Activated naive CD8-positive, alpha-beta T cell treated with anti-CD3 and anti-CD28 coated beads, Interleukin-2, amount 50 U/mL, for 24 hours (primary cell): Measurements from ENCODE around the gene HSPA12B.

ENCODE experiments used
- ATAC-seq: fragments of 150-1000 bp; cut with Tn5 transposase; one replicate; pipeline ENCODE4 v1.10.0; 2021
- DNase-seq: peaks from one replicate; pipeline ENCODE4 v3.0.0; 2021
- H3K27ac Mint-ChIP-seq: one replicate; pipeline ENCODE4 v1.8.0; 2021; ENCODE audit warnings: mild to moderate bottlenecking, mixed read lengths
- H3K27me3 Mint-ChIP-seq: one replicate; pipeline ENCODE4 v1.8.0; 2021; ENCODE audit warnings: mixed read lengths
- H3K36me3 Mint-ChIP-seq: one replicate; pipeline ENCODE4 v1.8.0; 2021; ENCODE audit warnings: low read depth, mixed read lengths
- H3K4me1 Mint-ChIP-seq: one replicate; pipeline ENCODE4 v1.8.0; 2021; ENCODE audit warnings: mixed read lengths
- H3K4me3 Mint-ChIP-seq: one replicate; pipeline ENCODE4 v1.8.0; 2021; ENCODE audit warnings: mild to moderate bottlenecking, moderate library complexity, mixed read lengths
- H3K9me3 Mint-ChIP-seq: one replicate; pipeline ENCODE4 v1.8.0; 2021; ENCODE audit warnings: mixed read lengths

HSPA12B gene

DNA sequence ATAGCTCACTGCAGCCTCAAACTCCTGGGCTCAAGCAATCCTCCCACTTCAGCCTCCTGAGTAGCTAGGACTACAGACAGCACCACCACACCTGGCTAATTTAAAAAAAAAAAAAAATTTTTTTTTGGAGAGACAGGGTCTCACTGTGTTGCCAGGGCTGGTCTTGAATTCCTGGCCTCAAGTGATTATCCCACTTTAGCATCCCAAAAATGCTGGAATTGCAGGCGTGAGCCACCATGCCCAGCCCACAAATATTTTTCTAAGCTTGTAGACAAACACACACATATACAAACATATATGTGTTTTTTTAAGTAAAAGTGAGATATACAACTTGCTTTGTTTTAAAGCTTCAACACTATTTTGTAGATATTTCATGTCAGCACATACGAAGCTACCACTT lies 10.8 kb downstream of the HSPA12B start:
- Mint-ChIP-seq H3K4me1 (peaks cover 5% of the 10 kb centered on the region), H3K36me3 (no peaks in the 10 kb centered on the region), H3K9me3 (no peaks in the 10 kb centered on the region), H3K27ac (no peak overlapping the region), H3K27me3 (peaks cover 13% of the 10 kb centered on the region), H3K4me3 (no peak overlapping the region)
- no peak for DNase-seq
- no peak for ATAC-seq

DNA sequence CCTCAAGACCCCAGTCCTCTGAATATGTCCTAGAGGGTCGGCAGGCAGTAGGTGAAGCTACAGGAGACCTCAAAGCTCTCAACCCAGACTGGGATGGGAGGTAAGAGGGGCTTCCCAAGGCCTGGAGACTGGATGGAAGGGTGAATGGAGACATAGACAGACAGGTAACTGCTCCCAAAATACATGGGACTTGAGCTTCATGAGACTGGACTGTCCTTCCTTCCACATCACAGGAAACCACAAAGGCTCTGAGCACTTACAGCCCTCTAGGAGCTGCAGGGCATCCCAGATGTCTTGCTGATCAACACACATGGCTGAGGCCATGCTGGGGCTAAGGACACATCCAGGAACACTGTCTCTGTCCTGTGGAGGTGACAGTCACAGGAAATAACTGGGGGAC lies 11.6 kb downstream of the HSPA12B start:
- Mint-ChIP-seq H3K27me3 (peaks cover 13% of the 10 kb centered on the region), H3K9me3 (no peaks in the 10 kb centered on the region), H3K27ac (no peak overlapping the region), H3K4me3 (no peak overlapping the region), H3K4me1 (peaks cover 5% of the 10 kb centered on the region), H3K36me3 (no peaks in the 10 kb centered on the region)
- DNase-seq = no peak
- ATAC-seq = no peak

DNA sequence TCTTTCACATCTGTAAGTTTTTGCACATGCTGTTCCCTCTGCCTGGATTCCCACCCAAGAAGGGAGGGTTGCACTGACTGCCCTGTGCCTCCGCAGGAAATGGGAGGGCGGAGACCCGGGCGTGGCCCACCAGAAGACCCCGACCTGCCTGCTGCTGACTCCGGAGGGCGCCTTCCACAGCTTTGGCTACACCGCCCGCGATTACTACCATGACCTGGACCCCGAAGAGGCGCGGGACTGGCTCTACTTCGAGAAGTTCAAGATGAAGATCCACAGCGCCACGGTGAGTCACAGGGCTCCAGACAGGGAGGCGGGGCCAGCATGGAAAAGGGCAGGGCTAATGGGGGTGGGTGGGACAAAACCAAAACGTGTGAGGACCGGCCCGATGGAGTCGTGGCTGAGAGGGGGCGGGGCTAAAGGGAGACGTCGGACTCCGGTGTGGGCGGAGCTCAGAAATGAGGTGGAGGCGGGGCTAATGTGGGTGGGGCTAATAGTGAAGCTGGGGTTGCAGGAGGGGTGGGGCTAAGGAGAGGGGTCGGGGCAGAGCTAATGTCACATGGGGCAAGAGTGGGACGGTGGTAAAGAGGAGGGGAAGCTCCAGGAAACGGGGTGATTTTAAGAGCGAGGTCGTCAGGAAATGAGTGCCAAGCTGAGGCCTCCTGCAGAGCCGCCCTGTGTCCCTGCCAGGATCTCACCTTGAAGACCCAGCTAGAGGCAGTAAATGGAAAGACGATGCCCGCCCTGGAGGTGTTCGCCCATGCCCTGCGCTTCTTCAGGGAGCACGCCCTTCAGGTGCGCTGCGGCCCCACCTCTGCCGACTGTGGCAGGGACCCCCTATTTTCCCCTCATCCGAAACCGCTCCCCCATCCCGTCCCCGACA lies 12.6 kb downstream of the HSPA12B start:
- Mint-ChIP-seq H3K27me3 (peaks cover 13% of the 10 kb centered on the region), H3K9me3 (no peaks in the 10 kb centered on the region), H3K27ac (no peak overlapping the region), H3K4me3 (peak overlapping the region; percentile 52), H3K4me1 (peaks cover 5% of the 10 kb centered on the region), H3K36me3 (no peaks in the 10 kb centered on the region)
- peak; percentile 52 for ATAC-seq
- peak; percentile 75 for DNase-seq

DNA sequence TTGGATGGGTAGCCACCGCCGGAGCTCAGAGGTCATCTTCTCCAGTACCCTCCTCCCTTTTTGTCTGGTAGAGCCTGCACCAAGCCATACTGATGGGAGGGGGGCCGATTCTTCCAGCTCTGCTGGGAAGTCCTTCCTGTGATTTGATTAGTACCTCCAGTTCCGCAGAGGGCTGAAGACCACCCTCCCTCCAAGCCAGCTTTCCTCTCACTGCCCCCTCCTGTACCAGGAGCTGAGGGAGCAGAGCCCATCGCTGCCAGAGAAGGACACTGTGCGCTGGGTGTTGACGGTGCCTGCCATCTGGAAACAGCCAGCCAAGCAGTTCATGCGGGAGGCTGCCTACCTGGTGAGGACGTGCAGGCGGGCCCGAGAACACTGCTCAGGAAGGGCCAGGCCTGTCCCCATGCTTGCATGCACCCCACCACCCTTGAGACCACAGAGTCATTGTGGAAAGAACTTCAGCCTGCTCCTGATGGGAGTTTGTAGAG lies 13.2 kb downstream of the HSPA12B start:
- no peak for ATAC-seq
- H3K27ac Mint-ChIP-seq = no peak overlapping the region
- H3K4me3 Mint-ChIP-seq = no peak overlapping the region

DNA sequence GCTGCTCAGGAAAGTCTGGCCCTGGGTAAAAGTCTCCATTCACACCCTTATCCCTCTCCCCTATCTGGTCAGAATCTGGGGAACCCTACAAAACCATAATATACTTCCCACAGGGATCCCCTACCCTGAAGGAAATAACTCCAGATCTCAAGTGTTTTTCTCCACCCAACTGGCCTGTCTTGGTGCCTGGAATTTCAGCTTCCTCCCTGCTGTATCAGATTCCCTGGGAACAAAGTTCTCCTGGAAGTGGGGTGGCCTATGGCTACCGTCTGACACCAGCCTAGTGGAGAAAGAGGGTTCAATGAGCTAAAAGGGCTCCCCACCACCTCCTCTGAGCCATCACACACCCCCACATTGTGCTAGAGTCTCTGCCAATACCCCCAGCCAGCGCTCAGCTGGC lies 15.0 kb downstream of the HSPA12B start:
- H3K4me3 Mint-ChIP-seq = no peak overlapping the region
- ATAC-seq (no peak), DNase-seq (no peak)
- H3K9me3 Mint-ChIP-seq = no peaks in the 10 kb centered on the region
- peaks cover 15% of the 10 kb centered on the region for H3K4me1 Mint-ChIP-seq
- no peak overlapping the region for H3K27ac Mint-ChIP-seq
- H3K36me3 Mint-ChIP-seq = no peaks in the 10 kb centered on the region
- H3K27me3 Mint-ChIP-seq = peaks cover 13% of the 10 kb centered on the region

More for the DNA sequence above, 13.2 kb downstream of the HSPA12B start:
- Mint-ChIP-seq H3K36me3 (no peaks in the 10 kb centered on the region), H3K27me3 (peaks cover 13% of the 10 kb centered on the region), H3K9me3 (no peaks in the 10 kb centered on the region), H3K4me1 (peaks cover 6% of the 10 kb centered on the region)
- no peak for DNase-seq

DNA sequence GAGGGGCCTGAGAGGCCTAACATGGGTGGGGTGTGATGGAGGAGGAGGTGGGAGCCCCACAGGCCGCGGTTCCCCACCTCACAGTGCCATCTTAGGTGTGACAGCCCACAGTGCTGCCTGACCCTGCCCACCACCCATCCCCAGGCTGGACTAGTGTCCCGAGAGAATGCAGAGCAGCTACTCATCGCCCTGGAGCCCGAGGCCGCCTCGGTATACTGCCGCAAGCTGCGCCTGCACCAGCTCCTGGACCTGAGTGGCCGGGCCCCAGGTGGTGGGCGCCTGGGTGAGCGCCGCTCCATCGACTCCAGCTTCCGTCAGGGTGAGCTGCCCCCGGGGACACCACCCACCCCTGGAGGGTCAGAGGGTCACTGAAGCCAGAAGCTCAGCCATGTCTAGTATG lies 15.6 kb downstream of the HSPA12B start:
- no peaks in the 10 kb centered on the region for H3K9me3 Mint-ChIP-seq
- H3K27me3 Mint-ChIP-seq = peaks cover 13% of the 10 kb centered on the region
- peaks cover 20% of the 10 kb centered on the region for H3K4me1 Mint-ChIP-seq
- H3K4me3 Mint-ChIP-seq = no peak overlapping the region
- no peaks in the 10 kb centered on the region for H3K36me3 Mint-ChIP-seq
- no peak overlapping the region for H3K27ac Mint-ChIP-seq
- no peak for ATAC-seq
- DNase-seq = no peak

DNA sequence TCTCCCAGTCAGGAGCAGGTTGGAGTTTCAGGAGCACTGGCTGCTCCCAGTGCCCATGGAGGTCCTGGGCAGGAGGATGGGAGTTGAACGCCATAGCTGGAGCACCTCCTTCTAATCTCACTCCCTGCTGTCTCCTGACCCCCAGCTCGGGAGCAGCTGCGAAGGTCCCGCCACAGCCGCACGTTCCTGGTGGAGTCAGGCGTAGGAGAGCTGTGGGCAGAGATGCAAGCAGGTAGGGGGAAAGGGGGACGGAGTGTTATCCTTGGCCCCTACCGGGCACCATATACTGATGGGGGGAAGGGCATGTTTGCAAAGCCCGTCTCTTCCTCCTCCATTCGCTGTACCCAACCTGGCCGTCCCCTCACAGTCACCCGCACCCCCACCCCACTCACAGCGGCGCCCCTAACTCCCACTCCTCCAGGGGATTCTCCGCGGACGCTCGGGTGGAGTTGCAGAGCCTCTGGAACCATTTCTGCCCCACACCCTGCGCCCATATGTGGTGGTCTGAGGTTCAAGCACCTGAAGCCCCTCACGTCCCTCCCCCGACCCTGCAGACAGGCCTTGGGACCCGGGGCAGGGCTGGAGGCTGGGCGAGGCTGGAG lies 16.7 kb downstream of the HSPA12B start:
- DNase-seq (no peak), ATAC-seq (no peak)
- no peaks in the 10 kb centered on the region for H3K9me3 Mint-ChIP-seq
- peaks cover 20% of the 10 kb centered on the region for H3K4me1 Mint-ChIP-seq
- no peak overlapping the region for H3K27ac Mint-ChIP-seq
- H3K27me3 Mint-ChIP-seq = peaks cover 13% of the 10 kb centered on the region
- no peak overlapping the region for H3K4me3 Mint-ChIP-seq
- H3K36me3 Mint-ChIP-seq = no peaks in the 10 kb centered on the region

DNA sequence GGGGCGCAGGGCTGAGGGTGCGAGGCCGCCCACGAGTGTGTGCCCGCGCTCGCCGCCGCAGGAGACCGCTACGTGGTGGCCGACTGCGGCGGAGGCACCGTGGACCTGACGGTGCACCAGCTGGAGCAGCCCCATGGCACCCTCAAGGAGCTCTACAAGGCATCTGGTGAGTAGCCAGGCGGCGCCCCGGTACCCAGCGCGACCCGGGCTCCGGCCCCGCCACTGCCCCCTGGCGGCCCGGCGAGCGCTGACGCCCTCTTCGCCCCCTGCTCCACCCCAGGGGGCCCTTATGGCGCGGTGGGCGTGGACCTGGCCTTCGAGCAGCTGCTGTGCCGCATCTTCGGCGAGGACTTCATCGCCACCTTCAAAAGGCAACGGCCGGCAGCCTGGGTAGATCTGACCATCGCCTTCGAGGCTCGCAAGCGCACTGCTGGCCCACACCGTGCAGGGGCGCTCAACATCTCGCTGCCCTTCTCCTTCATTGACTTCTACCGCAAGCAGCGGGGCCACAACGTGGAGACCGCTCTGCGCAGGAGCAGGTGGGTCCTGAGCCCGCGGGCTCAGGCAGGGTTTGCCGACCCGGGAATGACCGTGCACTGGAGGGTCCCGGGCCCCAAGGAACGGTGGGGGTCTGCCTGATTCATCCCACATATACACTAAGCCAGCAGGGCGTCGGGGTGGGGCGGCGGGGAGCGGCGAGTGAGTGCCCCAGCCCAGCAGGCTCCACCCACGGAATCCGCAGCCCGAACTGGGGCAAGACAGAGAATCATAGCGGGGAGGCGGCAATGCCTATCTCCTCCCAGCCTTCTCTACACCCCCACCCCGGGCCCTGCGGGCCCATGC lies 17.4 kb downstream of the HSPA12B start:
- no peaks in the 10 kb centered on the region for H3K36me3 Mint-ChIP-seq
- peaks cover 16% of the 10 kb centered on the region for H3K4me1 Mint-ChIP-seq
- no peaks in the 10 kb centered on the region for H3K9me3 Mint-ChIP-seq
- no peak overlapping the region for H3K4me3 Mint-ChIP-seq
- DNase-seq = peak; percentile 62
- peak; percentile 25 for ATAC-seq
- H3K27me3 Mint-ChIP-seq = peaks cover 8% of the 10 kb centered on the region
- H3K27ac Mint-ChIP-seq = no peak overlapping the region

DNA sequence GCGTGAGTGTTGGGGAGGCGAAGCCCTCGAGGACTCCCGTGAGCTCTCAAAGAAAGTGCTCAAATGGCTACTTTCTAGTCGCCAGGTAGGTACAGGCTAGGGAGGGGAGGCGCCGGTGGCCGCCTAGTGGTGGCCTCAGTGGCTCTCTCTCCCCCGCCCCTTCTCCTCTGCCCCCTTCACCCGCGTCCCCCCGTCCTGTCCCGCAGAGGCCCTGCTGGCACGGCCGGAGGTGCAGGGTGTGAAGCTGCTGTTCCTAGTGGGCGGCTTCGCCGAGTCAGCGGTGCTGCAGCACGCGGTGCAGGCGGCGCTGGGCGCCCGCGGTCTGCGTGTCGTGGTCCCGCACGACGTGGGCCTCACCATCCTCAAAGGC lies 18.8 kb downstream of the HSPA12B start:
- Mint-ChIP-seq H3K27me3 (peaks cover 7% of the 10 kb centered on the region), H3K9me3 (no peaks in the 10 kb centered on the region), H3K4me1 (peaks cover 15% of the 10 kb centered on the region), H3K4me3 (no peak overlapping the region), H3K27ac (no peak overlapping the region), H3K36me3 (no peaks in the 10 kb centered on the region)
- no peak for ATAC-seq
- no peak for DNase-seq

DNA sequence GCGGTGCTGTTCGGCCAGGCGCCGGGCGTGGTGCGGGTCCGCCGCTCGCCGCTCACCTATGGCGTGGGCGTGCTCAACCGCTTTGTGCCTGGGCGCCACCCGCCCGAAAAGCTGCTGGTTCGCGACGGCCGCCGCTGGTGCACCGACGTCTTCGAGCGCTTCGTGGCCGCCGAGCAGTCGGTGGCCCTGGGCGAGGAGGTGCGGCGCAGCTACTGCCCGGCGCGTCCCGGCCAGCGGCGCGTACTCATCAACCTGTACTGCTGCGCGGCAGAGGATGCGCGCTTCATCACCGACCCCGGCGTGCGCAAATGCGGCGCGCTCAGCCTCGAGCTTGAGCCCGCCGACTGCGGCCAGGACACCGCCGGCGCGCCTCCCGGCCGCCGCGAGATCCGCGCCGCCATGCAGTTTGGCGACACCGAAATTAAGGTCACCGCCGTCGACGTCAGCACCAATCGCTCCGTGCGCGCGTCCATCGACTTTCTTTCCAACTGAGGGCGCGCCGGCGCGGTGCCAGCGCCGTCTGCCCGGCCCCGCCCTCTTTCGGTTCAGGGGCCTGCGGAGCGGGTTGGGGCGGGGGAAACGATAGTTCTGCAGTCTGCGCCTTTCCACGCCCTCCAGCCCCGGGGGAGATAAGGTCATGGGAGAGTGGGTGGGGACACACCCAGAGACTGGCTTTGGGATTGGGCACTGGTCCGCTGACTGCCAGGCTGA lies 19.3 kb downstream of the HSPA12B start:
- Mint-ChIP-seq H3K36me3 (peaks cover 3% of the 10 kb centered on the region), H3K4me1 (peaks cover 15% of the 10 kb centered on the region), H3K27me3 (peaks cover 7% of the 10 kb centered on the region), H3K27ac (peak overlapping the region; percentile 81), H3K9me3 (no peaks in the 10 kb centered on the region), H3K4me3 (peak overlapping the region; percentile 70)
- DNase-seq (peak; percentile 79), ATAC-seq (peak; percentile 80)

DNA sequence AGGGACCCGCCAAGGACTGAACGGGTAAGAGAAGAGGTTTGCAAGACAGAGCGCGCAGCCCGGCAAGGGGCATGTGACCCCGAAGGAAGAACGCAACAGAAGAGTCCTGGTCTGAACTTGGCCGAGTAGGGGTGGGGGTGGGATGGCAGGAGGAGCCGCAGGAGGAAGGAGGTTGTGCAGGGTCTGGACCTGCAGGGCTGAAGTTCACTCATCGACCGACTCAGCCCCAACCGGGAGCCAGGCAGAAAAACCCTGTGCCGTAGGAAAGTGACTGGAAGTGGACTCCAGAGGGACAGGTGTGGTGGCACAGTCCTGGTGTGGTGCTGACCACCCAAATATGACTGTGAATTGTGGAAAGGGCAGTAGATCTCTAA lies 19.9 kb downstream of the HSPA12B start:
- Mint-ChIP-seq H3K36me3 (peaks cover 3% of the 10 kb centered on the region), H3K4me1 (peaks cover 15% of the 10 kb centered on the region), H3K27me3 (peaks cover 3% of the 10 kb centered on the region), H3K27ac (peak overlapping the region; percentile 81), H3K4me3 (peak overlapping the region; percentile 70), H3K9me3 (no peaks in the 10 kb centered on the region)
- DNase-seq = no peak
- ATAC-seq = no peak

DNA sequence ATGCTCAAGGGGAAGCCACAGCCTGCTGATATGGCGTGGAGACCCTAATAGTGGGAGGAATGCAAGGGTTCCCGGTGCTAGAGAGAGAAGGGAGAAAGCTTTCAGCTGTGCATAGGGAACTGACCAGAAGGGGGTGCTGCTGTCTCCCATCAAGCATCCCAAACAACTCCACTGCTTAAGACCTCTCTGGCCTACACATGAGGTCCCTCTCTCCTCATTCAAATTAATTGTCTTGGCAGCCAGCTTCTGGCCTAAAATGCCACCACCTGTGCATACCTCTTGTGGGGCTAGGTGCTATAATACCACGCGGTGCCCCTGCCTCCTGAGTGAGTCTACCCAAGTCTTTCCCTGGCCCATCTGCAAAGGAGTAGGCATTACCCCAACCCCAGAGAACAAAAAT lies 20.6 kb downstream of the HSPA12B start:
- peak; percentile 33 for ATAC-seq
- Mint-ChIP-seq H3K27ac (no peak overlapping the region), H3K36me3 (peaks cover 4% of the 10 kb centered on the region), H3K4me3 (no peak overlapping the region), H3K4me1 (peaks cover 15% of the 10 kb centered on the region), H3K27me3 (no peaks in the 10 kb centered on the region), H3K9me3 (no peaks in the 10 kb centered on the region)
- peak; percentile 69 for DNase-seq

DNA sequence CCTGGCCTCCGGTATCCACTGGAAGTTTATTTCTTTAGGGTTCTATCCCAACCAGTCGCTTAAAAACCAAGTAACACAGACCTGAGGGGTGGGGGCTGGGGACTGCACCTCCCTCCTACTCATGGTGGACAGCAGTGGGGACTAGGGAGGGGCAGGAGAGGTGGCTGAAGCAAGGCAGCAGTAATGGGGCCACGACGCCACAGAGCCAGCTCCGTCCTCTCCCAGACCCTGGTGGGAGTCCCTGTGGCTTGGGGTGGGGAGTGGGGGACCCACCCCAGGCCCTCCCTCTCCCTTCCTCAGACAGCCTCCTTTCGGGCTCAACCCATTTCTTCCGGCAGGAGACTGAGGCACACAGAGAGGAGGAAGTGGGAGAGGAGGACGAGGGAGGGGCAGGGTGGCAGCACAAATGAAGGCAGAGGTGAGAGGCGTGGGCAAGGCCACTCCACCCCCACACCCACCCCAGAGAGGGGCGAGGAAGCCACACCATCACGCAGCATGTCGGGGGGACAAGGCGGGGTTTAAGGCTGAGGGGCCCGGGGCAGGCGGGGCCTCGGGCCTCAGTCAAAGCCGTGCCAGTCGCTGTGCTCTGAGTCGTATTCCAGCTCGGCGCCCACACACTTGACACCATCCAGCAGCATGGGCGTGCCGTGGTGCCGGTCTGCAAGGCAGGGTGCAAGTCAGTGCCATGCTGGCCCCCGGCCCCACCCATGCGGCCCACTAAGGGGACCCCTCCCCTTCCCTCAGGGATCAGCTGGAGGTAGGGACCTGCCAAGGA lies 21.2 kb downstream of the HSPA12B start:
- H3K4me1 Mint-ChIP-seq = peaks cover 15% of the 10 kb centered on the region

More for the DNA sequence above, 21.2 kb downstream of the HSPA12B start:
- DNase-seq (no peak), ATAC-seq (no peak)
- no peak overlapping the region for H3K27ac Mint-ChIP-seq
- H3K9me3 Mint-ChIP-seq = no peaks in the 10 kb centered on the region
- no peak overlapping the region for H3K4me3 Mint-ChIP-seq
- no peaks in the 10 kb centered on the region for H3K27me3 Mint-ChIP-seq
- peaks cover 7% of the 10 kb centered on the region for H3K36me3 Mint-ChIP-seq
